Naive B cell (primary cell): ENCODE data around the gene SH2D3C. TPM values are rescaled to one million over a fixed set of nuclear protein-coding genes. Genes with fewer than 3 reads are reported as not detected.
"Not testable (repeated sequence)": the region's sequence is repeated elsewhere in the genome, so short reads cannot be mapped to it uniquely, and the experiment has no call there.

Experiments
- ATAC-seq, 2 donors: fragments of 150-1000 bp; cut with Tn5 transposase; 2 replicates each; pipeline ENCODE4 v1.10.0; 2021; ENCODE audit warnings: low read depth in 2 of 2, mild to moderate bottlenecking in 2 of 2, moderate library complexity in 2 of 2
- DNase-seq: peaks from one replicate; pipeline ENCODE4 v3.0.0; 2022
- H3K27ac Mint-ChIP-seq, 6 donors: one replicate each; pipeline ENCODE4 v1.8.0; 2020 to 2022; ENCODE audit warnings: mild to moderate bottlenecking in 6 of 6, mixed read lengths in 6 of 6, moderate library complexity in 5 of 6, inconsistent platforms in 2 of 6
- H3K27me3 Mint-ChIP-seq, 3 donors: one replicate each; pipeline ENCODE4 v1.8.0; 2021 to 2022; ENCODE audit warnings: mixed read lengths in 3 of 3, mild to moderate bottlenecking in 1 of 3
- H3K36me3 Mint-ChIP-seq, 2 donors: one replicate each; pipeline ENCODE4 v1.8.0; 2020 to 2022; ENCODE audit warnings: mixed read lengths in 2 of 2, inconsistent platforms in 1 of 2, mild to moderate bottlenecking in 1 of 2
- H3K4me1 Mint-ChIP-seq, 3 donors: one replicate each; pipeline ENCODE4 v1.8.0; 2020 to 2022; ENCODE audit warnings: mixed read lengths in 3 of 3, inconsistent platforms in 1 of 3, mild to moderate bottlenecking in 1 of 3, moderate library complexity in 1 of 3
- H3K4me3 Mint-ChIP-seq, 8 donors: one replicate each; pipeline ENCODE4 v1.8.0; 2020 to 2022; ENCODE audit warnings: mild to moderate bottlenecking in 8 of 8, mixed read lengths in 8 of 8, moderate library complexity in 8 of 8, inconsistent platforms in 2 of 8
- H3K9me3 Mint-ChIP-seq, 7 donors: one replicate each; pipeline ENCODE4 v1.8.0; 2020 to 2022; ENCODE audit warnings: mixed read lengths in 7 of 7, mild to moderate bottlenecking in 5 of 7, inconsistent platforms in 2 of 7, moderate library complexity in 1 of 7
- polyA plus RNA-seq, 6 donors: library from polyadenylated mRNA; unstranded; fragments of 300-500 nt; fragmentation: Illumina TruSeq; gene quantifications; one replicate each; pipeline ENCODE4 v1.2.3, GENCODE V29; 2021; ENCODE audit warnings: low read depth in 6 of 6

The SH2D3C gene
- polyA plus RNA-seq, 6 donors from 2014 or later, result 29.8 to 87.0 (median 34.7) TPM

DNA sequence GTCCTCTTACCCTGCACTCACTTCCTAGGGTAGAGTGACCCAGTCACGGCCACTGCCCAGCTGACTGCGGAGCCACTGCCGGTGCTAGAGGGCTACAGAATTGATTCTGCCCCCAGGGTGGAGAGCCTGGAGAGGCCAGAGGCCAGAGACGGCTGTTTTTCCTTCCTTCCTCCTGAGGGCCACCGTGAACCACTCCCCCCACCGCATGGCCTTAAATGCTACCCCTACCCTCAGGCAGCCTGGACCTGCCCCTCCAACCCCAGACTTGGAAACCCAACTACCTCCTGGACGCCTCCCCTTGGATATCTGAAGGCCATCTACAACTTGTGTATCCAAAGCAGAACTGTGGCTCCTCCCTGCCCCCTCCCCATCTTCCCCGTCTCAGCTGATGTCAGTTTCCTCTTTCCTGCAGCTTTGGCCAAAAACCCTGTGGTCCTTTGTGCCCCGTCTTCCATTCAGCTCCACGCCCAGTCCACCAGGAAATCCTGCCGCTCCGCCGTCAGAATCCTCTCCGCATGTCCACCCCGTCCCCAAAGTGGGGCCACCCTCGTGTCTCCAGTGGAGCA is 16.3 kb downstream of the SH2D3C start:
- H3K36me3 Mint-ChIP-seq, result peaks cover 4 to 38% of the 10 kb centered on the region in 2 donors
- no peaks in the 10 kb centered on the region for H3K9me3 Mint-ChIP-seq
- DNase-seq (no peak), ATAC-seq (no peak)
- H3K4me1 Mint-ChIP-seq, result peaks cover 55 to 70% (median 57%) of the 10 kb centered on the region in 3 donors
- no peak overlapping the region for H3K4me3 Mint-ChIP-seq
- peak overlapping the region in 5 of 6 donors; percentile 60 to 90 (median 79) for H3K27ac Mint-ChIP-seq
- no peaks in the 10 kb centered on the region for H3K27me3 Mint-ChIP-seq

DNA sequence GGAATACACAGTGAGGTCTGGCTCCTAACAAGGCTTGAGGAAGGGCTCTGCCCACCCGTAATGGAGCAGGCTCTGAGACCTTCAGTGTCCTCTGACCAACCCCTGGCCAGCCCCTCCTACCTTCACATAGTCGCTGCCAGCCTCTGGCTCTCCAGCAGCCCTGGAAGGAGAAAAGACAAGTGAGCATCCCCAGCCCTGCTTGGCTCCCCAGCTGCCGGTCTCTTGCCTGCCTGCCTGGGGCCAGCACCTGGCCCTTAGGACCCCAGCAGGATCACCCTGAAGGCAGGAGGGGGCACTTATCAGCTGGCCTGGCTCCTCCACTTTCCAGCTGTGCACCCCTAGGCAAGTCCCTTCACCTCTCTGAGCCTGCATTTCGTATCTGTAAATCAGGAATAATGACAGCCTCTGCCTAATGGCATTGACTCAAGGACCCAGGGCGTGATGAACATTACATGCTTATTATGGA is 16.9 kb downstream of the SH2D3C start:
- peak overlapping the region in 2 of 6 donors; percentile 78 to 90 for H3K27ac Mint-ChIP-seq
- peaks cover 48 to 63% (median 50%) of the 10 kb centered on the region in 3 donors for H3K4me1 Mint-ChIP-seq

DNA sequence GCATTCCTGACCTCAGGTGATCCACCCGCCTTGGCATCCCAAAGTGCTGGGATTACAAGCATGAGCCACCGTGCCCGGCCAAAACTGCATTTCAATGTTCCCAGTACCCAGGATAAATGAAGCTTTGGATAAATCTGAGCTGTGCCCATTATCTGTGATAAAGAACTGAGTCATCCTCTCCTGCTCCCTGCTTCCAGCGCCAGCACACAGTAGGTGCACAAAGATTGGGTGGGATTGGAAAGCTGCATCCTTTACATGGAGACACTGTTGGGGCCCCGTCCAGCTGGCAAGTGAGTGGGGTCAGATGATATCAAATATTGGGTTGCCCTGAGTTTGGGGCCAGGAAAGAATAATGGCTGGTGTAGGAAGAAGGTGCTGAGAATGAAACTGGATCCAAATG is 17.4 kb downstream of the SH2D3C start:
- Mint-ChIP-seq H3K27ac (peak overlapping the region in 3 of 6 donors; percentile 52 to 90 (median 78)), H3K27me3 (no peaks in the 10 kb centered on the region), H3K4me1 (peaks cover 43 to 59% (median 45%) of the 10 kb centered on the region in 3 donors), H3K36me3 (peaks cover 4 to 29% of the 10 kb centered on the region in 2 donors), H3K9me3 (no peaks in the 10 kb centered on the region), H3K4me3 (no peak overlapping the region)
- DNase-seq (no peak), ATAC-seq (no peak)

More for the DNA sequence above, 16.9 kb downstream of the SH2D3C start:
- no peak for ATAC-seq
- Mint-ChIP-seq H3K36me3 (peaks cover 4 to 34% of the 10 kb centered on the region in 2 donors), H3K27me3 (no peaks in the 10 kb centered on the region), H3K4me3 (no peak overlapping the region), H3K9me3 (no peaks in the 10 kb centered on the region)
- DNase-seq, result no peak

DNA sequence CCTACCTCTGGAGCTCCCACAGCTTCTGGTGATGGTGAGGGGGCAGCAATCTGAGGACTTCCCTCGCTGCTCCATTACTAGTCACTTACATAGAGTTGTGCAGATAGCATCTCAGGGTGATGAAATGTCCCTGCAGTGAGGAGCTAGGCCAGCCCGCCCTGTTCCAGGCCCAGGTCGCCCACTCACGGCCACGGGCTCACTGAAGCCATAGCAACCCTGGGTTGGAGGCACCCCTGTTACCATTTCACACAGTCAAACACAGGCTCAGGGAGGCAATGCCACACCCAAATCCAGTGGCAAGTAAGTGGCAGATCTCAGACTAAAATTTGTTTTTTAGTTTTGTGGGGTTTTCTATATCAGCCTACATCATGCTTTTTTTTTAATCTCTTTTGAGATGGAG is 19.6 kb downstream of the SH2D3C start:
- peaks cover 23 to 36% (median 28%) of the 10 kb centered on the region in 3 donors for H3K4me1 Mint-ChIP-seq
- H3K27me3 Mint-ChIP-seq, result no peaks in the 10 kb centered on the region
- no peaks in the 10 kb centered on the region for H3K9me3 Mint-ChIP-seq
- no peak overlapping the region for H3K4me3 Mint-ChIP-seq
- ATAC-seq (no peak), DNase-seq (no peak)
- peak overlapping the region in 3 of 6 donors; percentile 5 to 89 (median 62) for H3K27ac Mint-ChIP-seq
- peaks cover 0 to 16% of the 10 kb centered on the region in 2 donors for H3K36me3 Mint-ChIP-seq

DNA sequence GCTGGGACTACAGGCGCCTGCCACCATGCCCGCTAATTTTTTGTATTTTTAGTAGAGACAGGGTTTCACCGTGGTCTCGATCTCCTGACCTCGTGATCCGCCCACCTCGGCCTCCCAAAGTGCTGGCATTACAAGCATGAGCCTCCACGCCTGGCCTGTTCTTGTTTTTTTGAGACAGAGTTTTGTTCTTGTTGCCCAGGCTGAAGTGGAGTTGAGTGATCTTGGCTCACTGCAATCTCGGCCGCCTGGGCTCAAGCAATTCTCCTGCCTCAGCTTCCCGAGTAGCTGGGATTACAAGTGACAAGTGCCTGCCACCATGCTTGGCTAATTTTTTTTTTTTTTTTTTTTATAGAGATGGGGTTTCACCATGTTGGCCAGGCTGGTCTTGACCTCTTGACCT is 21.7 kb downstream of the SH2D3C start:
- not testable (repeated sequence) for H3K4me3 Mint-ChIP-seq, DNase-seq, ATAC-seq, H3K9me3 Mint-ChIP-seq, H3K27me3 Mint-ChIP-seq, H3K27ac Mint-ChIP-seq, H3K36me3 Mint-ChIP-seq
- H3K4me1 Mint-ChIP-seq, result peaks cover 13 to 28% (median 15%) of the 10 kb centered on the region in 3 donors

DNA sequence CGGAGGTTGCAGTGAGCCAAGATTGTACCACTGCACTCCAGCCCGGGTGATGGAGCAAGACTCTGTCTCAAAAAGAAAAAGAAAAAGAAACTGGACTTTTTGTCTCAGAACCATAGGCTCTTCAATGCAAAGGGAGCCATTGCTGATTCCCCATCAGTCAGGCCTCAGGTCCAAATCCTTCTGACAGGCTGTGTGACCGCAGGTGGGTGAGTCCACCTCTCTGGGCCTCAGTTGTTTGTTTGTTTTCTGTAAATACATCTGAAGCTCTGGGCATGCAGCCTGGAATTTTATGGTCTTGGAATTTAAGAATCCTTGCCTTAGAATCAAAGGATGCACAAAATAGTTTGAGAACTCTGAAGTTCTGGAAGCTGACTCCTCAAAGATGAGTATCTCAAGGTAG is 22.2 kb downstream of the SH2D3C start:
- no peaks in the 10 kb centered on the region for H3K27me3 Mint-ChIP-seq
- peaks cover 0 to 6% of the 10 kb centered on the region in 2 donors for H3K36me3 Mint-ChIP-seq
- H3K27ac Mint-ChIP-seq, result peak overlapping the region in 1 of 6 donors; percentile 41
- H3K4me3 Mint-ChIP-seq, result no peak overlapping the region
- DNase-seq (no peak), ATAC-seq (no peak)
- H3K9me3 Mint-ChIP-seq, result no peaks in the 10 kb centered on the region
- peaks cover 15 to 23% (median 15%) of the 10 kb centered on the region in 3 donors for H3K4me1 Mint-ChIP-seq

DNA sequence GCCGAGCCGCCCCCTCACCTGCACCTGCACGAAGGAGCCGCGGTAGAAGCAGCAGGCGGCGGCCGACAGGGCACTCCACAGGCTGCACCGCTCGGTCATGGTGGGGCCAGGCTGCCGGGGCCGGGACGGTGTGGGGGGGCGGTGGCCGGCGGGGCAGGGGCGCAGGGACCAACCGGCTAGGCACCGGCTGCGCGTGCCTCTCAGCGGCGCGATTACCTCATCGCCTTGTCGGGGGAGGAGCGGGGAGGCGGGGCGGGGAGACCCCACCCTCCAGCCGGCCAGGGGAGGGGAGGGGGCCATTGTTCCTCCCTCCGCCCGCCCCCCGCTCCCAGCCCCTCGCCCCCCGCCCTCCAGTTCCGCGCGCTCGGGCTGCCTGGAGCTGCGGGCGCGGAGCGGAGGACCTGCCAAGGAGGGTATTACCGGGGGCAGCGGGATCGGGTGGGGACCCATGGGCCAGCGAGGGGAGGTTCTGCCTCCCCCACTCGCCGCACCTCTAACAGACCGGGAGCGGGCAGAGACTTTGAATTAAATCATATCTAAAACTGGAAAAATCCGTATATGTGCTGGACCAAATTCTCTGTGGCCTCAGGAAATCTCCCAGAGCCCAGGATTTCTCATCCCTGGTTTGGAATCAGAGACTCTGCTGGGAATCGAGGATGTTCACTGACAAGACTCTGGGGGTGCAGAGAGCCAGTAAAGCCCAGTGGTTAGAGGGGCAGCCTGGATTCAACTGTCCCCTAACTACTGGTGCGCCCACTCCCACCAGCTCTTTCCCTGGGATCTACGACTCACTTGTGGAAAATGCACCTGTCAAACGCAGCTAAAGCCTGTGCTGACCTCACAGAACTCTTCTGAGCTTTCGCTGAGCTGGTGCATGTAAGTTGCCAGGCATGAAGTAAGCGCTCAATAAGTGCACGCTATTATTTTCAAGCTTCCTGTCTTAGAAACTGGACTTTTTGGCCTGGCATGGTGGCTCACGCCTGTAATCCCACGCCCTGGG is 23.1 kb downstream of the SH2D3C start:
- ATAC-seq, result no peak

DNA sequence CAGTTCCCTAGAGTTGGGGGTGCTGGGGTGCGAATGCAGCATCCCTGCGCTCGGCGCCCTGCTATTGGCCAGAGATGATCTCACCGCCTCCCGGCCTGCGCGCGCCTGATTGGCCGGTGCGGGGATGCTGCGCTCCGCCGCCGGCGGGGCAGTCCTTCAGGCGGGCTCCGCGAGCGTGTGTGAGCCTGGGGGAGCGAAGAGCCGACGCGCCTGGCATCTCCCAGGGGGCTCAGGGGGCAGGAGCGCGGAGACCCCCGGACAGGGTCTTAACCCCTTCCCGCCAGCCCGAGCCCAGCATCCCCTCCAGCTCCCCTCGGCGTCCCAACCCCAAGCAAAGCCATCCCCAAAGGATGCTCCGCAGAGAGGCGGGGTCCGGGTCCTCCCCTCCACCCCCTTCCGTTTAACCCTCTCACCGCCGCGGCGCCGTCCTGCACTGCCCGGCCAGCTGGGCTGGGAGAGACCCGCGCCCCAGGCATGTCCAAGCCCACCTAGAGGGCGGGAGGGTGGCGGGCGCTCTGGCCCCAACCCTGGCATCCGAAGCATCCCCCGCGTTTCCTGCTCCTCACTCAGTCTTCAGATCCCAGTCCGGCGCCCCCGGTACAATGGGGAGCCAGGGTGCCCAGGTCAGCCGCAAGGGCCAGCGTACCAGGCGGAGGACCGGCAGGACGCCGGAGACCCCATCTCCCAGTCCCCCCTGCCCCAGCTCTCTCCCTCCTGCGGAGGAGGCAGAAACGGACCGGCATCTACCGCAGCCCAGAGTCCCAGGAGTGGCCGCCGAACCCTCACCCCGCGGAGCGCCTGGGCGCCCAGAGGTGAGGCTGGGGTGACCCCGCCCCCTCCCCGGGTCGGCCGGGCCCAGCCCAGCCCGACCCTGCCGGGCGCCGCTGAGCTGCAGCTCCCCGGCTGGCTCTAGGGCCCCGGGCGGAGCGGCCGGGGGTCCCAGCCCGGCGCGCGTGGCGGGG is 24.1 kb downstream of the SH2D3C start:
- H3K36me3 Mint-ChIP-seq, result peaks cover 4 to 6% of the 10 kb centered on the region in 2 donors
- H3K27me3 Mint-ChIP-seq, result no peaks in the 10 kb centered on the region
- no peaks in the 10 kb centered on the region for H3K9me3 Mint-ChIP-seq
- no peak overlapping the region for H3K27ac Mint-ChIP-seq
- H3K4me3 Mint-ChIP-seq, result no peak overlapping the region
- DNase-seq, result no peak
- H3K4me1 Mint-ChIP-seq, result peaks cover 14 to 19% (median 15%) of the 10 kb centered on the region in 3 donors
- no peak for ATAC-seq

More for the DNA sequence above, 23.1 kb downstream of the SH2D3C start:
- H3K27me3 Mint-ChIP-seq, result no peaks in the 10 kb centered on the region
- DNase-seq, result no peak
- peak overlapping the region in 1 of 6 donors; percentile 41 for H3K27ac Mint-ChIP-seq
- peaks cover 14 to 19% (median 15%) of the 10 kb centered on the region in 3 donors for H3K4me1 Mint-ChIP-seq
- H3K4me3 Mint-ChIP-seq, result no peak overlapping the region
- H3K9me3 Mint-ChIP-seq, result no peaks in the 10 kb centered on the region
- peaks cover 3 to 6% of the 10 kb centered on the region in 2 donors for H3K36me3 Mint-ChIP-seq

DNA sequence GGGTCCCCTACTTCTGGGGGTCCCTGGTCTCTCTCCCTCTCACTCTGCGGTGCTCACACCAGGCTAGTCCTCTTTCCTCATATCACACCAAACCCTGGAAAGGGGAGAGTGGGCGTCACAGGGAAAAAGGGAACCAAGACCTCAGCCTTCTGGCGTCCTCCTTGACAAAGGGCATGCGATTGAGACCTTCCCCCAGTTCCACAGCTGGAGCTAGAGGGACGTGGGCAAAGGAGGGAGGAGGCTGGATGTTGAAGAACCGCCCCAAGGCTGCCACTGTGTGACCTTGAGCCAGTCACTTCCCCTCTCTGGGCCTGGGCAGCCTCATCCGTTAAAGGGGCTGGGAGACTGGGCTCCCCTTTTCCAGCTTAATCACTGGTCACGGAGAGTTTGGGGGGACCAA is 24.8 kb downstream of the SH2D3C start:
- Mint-ChIP-seq H3K36me3 (peaks cover 2 to 4% of the 10 kb centered on the region in 2 donors), H3K4me1 (peaks cover 11 to 15% (median 13%) of the 10 kb centered on the region in 3 donors), H3K9me3 (no peaks in the 10 kb centered on the region), H3K27ac (peak overlapping the region in 2 of 6 donors; percentile 33 to 60), H3K4me3 (no peak overlapping the region), H3K27me3 (no peaks in the 10 kb centered on the region)
- ATAC-seq (no peak), DNase-seq (no peak)

DNA sequence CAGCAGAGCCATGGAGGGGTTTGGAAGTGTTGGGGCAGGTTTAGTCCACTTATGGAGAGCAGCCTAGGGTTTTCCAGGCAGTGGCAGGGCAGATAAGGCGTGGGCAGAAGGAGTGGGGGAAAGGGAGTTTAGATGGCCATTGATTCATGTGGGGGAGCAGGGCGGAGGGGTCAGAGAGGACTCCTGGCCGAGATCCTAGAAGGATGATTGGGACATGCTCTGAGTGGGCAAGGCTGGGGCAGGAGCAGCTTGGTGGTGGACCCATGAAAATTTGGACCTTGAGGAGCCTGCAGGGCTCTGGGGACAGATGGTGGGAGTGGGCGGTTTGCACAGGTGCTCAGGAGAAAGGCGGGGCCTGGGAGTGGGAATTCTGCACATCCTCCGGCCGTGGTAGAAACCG is 25.3 kb downstream of the SH2D3C start:
- Mint-ChIP-seq H3K36me3 (peaks cover 0 to 4% of the 10 kb centered on the region in 2 donors), H3K4me1 (peaks cover 10 to 12% (median 10%) of the 10 kb centered on the region in 3 donors), H3K27me3 (no peaks in the 10 kb centered on the region), H3K4me3 (no peak overlapping the region), H3K9me3 (no peaks in the 10 kb centered on the region), H3K27ac (peak overlapping the region in 4 of 6 donors; percentile 54 to 90 (median 83))
- no peak for DNase-seq
- no peak for ATAC-seq

DNA sequence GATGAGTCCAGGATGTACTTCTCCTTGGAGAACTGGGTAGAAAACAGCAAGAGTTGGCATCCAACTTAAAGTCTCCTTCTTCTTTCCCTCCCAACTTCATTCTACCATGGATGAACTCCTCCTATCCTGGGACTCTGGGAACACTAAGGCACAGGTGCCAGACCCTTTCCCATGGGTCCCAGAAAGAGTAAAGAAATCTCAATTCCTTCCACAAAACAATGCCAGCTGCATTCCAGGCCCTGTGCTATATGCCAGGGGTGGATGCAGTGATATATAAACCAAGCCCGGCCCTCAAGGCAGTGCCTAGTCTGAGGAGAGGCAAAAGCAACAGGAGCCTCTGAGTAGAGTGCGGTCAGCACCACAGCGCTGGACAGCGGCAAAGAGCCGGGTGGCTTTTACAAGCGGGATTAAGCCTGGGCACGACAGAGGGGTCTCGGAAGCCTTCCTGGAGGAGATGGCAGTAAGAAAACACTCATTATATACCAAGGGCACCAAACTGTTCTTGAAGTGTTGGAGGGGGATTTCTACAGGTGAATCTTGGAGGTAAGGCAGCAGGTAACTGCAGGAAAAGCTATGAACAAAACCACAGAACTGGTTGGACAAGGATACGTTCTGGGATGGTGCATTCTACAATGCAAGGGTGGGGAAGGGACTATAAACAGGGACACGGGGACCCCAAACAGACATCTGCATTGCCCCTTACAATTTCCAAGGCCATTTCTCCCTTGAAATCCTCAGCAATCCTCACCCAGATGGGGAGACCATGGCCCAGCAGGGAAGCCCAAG is 27.0 kb downstream of the SH2D3C start:
- no peaks in the 10 kb centered on the region for H3K9me3 Mint-ChIP-seq
- H3K4me1 Mint-ChIP-seq, result peaks cover 10 to 17% (median 10%) of the 10 kb centered on the region in 3 donors
- no peaks in the 10 kb centered on the region for H3K27me3 Mint-ChIP-seq
- peak overlapping the region in 1 of 6 donors; percentile 63 for H3K27ac Mint-ChIP-seq
- DNase-seq, result no peak
- ATAC-seq, result no peak
- peaks cover 0 to 4% of the 10 kb centered on the region in 2 donors for H3K36me3 Mint-ChIP-seq
- H3K4me3 Mint-ChIP-seq, result no peak overlapping the region
